IPS-18c (cell line): Measurements from ENCODE around the gene RBM44.
"Not testable (repeated sequence)": the region's sequence is repeated elsewhere in the genome, so short reads cannot be mapped to it uniquely, and the experiment has no call there.

ENCODE experiments used
- H3K4me3 ChIP-seq: 2 replicates; pipeline ENCODE4 v1.7.0; 2013; ENCODE audit warnings: low read depth, mild to moderate bottlenecking, low read length, moderate library complexity; ENCODE audit not compliant: insufficient read depth
- H3K9me3 ChIP-seq: one replicate; pipeline ENCODE4 v1.6.1; 2013; ENCODE audit warnings: mild to moderate bottlenecking, low read length, moderate library complexity; ENCODE audit not compliant: control insufficient read depth, insufficient read depth

Gene RBM44, protein sequence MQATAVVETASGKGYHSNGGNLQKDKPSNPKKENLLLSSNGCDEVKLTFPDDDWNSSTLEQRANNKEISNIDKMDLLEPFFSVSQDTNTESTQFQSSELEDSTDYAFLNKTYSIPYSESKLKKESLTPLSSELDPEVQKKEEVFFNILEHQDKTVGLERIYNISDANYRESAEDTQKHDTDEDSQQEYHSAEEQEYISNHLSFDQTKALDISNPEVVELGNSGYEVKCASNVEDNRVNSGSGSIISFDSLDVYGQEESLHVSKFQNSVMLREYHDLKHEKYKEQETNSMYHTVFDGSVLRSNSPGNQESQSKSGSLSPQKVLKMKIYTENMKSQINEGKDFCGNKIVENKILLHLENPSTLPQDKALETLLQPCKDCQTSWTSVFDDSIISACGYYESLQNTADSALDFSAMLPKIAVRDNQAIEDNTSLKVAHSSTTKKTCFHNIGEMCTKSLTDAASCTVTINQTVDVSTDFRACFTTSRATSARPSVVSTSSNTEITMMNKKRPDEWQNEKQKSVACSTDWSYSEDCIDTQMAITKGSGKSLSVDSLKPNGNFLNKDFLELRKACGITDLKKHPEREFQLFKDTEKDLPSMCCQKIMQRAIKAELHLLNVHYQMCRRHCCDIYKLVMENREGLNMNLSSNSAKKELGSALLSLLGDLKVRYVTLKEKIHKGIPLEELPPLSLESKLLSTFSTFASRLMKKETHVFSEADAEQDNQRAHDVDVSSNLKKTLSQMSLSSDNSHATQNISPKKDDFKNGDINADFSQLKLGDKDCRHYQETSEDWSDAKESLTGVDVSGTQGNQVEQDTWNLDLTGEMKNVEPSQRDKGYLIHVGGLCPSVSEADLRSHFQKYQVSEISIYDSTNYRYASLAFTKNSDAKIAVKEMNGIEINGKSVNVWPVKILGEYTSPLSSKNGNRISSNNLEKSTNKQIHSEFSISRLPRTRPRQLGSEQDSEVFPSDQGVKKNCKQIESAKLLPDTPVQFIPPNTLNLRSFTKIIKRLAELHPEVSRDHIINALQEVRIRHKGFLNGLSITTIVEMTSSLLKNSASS

DNA sequence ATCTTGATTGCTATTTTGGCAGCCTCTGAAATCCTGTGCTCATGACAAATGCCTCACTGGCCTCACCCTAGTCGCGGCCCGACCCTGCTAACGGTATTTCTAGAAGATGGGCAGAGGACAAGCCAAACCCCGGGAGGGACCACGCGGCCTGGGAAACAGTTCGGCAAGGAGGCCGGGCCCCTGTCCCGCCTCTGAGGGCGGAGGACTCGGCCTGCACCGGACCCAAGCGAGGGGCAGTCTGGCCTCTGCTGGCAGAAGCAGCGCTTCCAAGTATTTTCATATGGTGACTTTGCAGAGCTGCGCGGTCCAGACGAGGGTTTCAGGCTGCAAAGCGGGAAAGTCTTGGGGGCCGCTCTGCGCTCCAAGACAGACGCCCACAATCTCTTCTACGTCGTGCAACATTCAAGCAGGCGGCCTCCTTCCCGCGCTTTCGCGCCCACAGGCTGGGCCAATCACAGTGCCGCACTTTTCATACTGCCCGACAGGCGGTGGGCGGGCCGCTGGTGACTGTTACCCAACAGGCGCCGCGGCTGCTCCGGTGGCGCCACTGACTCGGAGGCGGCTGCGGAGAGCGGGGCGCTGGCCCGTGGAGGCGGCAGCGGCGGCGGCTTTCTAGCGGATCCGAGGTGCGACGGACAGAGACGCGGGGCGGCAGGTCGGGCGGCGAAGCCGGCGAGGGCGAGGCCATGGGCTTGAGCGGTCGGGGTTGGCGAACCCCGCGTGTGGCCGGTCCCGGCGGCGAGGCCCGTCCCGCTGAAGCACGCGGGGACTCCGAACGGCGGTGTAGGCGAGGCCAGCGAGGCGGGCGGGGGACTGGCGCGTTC is at the start of gene RBM44:
Gene RBM44 (plus strand): TSS at position 544 of the 824 bp plus-strand sequence. CDS start 14,831 bp downstream, outside the sequence.
- Histone ChIP-seq H3K9me3 (no peaks in the 10 kb centered on the region), H3K4me3 (no peak within 1 kb of the TSS)

DNA sequence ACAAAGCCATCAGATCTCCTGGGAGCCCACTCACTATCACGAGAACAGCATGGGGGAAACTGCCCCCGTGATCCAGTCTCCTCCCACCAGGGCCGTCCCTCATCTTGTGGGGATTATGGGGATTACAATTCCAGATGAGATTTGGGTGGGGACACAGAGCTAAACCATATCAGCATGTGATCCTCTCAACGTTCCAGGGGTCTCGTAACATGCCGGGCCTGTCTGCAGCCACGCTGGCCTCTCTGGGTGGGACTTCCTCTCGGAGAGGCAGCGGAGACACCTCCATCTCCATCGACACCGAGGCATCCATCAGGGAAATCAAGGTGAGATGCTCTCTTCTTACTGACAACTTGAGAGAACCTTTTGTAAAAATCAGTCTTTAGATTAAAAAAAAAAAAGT is 49.6 kb upstream of the RBM44 start:
- no peak overlapping the region for H3K4me3 ChIP-seq

DNA sequence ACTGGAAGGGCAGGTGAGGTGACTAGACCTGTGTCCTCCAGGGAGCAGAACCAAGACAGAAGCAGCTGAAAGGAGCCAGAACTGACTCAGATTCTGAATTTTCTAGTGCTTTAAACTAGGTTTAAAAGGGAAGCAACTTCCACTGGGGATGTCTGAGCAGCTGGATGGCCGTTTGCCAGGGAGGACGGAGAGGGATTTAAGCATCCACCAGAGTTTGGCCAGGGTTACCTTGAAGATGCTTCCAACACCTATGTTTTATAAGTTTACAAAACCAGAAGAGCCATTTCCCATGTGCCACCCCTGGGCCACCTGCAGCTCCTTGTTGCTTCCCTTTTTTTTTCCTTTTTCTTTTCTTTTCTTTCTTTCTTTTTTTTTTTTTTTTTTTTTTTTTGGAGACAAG is 48.6 kb upstream of the RBM44 start:
- H3K9me3 ChIP-seq: no peaks in the 10 kb centered on the region

More for the DNA sequence above, 49.6 kb upstream of the RBM44 start:
- H3K9me3 ChIP-seq: no peaks in the 10 kb centered on the region

DNA sequence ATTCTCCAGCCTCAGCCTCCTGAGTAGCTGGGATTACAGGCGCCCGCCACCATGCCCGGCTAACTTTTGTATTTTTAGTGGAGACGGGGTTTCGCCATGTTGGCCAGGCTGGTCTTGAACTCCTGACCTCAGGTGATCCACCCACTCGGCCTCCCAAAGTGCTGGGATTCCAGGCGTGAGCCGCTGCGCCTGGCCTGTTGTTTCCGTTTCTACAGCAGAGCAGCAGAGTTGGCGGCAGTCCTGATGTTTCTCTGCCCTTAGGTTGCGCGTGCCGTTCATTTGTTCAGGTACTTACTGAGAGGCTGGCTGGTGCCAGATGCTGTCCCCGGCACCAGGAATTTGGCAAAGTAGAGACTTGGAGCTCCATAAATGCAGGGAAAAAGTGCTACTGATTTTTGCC is 48.1 kb upstream of the RBM44 start:
- H3K4me3 ChIP-seq, H3K9me3 ChIP-seq: not testable (repeated sequence)

More for the DNA sequence above, 48.6 kb upstream of the RBM44 start:
- H3K4me3 ChIP-seq: no peak overlapping the region

DNA sequence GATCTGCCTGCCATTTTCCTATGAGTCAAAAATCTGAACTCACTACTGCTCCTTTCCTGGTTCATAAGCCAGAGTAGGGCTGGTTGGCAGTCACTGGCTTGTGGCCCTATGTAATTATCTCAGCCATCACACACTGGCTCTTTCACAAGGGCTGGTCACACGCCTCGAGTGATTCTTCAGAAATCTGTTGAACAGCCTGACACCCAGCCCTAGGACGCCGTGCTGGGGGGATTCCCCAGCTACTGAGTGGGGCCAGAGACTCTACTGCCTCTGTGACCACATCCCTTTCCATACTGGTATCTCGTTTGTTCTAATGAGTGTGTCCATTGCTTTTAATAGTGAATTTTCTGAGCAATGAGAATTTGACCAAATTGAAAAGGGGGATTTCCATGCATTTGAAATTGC is 45.8 kb upstream of the RBM44 start:
- Histone ChIP-seq H3K4me3 (no peak overlapping the region), H3K9me3 (no peaks in the 10 kb centered on the region)

DNA sequence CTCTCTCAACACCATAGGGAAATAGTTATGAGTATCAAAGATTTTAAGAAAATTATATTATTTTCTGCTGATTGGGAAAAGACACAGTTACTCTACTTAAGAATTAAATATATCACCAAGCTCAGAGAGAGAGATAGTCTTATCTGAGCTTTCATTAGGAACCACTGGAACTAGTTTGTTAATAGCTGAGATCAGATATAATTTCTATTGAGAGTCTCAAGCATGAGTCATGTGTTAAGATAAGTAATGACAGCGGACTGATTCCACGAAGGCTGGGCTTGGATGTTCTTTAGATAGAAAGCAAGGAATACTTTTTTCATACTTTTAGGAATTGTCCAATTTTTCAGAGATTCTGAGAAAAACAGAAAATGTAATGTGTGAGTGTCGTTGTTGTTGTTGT is 44.4 kb upstream of the RBM44 start:
- H3K9me3 ChIP-seq: no peaks in the 10 kb centered on the region
- no peak overlapping the region for H3K4me3 ChIP-seq

DNA sequence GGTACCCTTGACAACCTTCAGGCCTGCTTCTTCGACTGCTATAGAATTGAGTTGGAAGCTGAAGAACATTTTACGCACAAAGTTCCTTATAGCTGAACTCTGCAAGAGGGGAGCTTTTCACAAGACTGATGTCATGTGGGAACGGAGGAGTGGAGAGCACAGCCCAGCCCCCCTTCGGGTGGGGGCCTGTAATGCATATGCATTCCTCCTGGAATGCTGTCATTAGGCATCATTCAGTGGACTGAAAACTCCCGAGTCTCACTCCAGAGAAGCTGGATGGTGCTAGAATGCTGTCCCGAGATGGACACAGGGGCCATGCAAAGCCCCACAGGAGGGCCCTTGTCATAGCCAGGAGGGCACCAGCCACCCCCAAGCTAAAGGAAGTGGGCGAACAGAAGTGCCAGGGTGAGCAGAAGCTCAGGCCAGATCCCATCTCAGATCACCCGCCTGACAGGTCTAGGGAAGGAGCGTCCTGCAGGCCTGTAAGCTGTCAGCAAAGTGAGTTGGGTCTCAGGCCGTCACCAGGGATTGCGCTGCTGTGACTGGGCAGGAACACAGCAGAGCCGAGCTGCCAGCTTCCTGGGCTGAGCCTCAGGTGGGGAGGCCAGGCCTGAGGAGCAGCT is 43.8 kb upstream of the RBM44 start:
- H3K4me3 ChIP-seq: no peak overlapping the region

DNA sequence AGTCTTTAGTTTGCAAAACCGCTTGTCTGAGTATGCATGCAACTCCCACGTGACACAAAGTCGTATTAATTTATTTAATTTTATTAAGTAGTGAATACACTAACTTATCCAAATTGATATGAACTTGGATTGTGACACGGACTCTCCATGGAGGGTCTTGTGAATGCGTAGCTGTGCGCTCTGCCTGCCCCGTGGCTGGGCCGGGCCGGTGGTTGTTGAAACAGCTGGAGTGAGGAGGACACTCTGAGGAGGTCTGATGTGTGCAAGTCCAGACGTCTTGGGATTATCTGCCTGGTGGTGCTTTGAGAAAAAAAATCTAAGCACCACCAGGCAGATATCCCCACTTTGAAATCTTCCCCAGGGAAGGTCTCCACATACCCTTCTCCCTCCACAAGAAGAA is 41.0 kb upstream of the RBM44 start:
- Histone ChIP-seq H3K4me3 (no peak overlapping the region), H3K9me3 (no peaks in the 10 kb centered on the region)

More for the DNA sequence above, 43.8 kb upstream of the RBM44 start:
- H3K9me3 ChIP-seq: no peaks in the 10 kb centered on the region

DNA sequence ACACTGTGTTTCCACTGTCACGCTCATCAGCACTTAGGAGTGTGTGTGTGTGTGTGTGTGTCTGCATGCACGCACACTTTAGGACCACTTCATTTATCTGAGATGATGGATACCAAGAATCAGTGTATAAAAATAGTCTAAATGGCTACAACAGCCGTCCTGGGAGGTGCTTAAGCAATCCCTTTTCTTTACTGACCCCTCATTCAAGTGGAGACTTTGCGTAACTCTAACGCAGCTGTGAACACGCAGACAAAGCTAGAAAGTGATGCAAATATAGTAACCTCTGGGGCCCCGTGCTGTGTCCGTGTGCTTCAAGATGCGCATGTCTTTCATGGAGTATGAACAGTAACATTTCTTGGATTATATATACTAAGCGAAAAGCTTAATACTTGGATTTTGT is 40.4 kb upstream of the RBM44 start:
- Histone ChIP-seq H3K9me3 (no peaks in the 10 kb centered on the region), H3K4me3 (no peak overlapping the region)

DNA sequence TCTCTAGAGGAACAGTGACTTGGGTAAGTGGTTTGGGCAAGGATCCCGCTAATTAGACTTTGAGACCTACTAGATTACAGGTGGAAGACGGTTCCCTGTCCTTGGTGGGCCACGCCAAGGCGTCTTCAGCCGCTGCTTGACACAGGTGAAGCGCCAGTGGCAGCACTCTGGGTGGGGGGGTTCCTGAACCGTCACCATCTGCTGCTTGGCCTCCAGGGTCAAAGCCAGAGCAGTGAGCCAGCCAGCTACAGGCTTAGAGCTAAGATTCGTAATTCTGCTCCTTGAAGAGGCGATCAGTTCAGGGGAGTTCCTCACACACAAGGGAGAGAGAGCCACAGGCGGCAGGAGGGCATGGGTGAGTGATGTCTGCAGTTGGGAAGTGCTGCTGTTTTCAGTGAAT is 39.4 kb upstream of the RBM44 start:
- Histone ChIP-seq H3K9me3 (no peaks in the 10 kb centered on the region), H3K4me3 (no peak overlapping the region)

DNA sequence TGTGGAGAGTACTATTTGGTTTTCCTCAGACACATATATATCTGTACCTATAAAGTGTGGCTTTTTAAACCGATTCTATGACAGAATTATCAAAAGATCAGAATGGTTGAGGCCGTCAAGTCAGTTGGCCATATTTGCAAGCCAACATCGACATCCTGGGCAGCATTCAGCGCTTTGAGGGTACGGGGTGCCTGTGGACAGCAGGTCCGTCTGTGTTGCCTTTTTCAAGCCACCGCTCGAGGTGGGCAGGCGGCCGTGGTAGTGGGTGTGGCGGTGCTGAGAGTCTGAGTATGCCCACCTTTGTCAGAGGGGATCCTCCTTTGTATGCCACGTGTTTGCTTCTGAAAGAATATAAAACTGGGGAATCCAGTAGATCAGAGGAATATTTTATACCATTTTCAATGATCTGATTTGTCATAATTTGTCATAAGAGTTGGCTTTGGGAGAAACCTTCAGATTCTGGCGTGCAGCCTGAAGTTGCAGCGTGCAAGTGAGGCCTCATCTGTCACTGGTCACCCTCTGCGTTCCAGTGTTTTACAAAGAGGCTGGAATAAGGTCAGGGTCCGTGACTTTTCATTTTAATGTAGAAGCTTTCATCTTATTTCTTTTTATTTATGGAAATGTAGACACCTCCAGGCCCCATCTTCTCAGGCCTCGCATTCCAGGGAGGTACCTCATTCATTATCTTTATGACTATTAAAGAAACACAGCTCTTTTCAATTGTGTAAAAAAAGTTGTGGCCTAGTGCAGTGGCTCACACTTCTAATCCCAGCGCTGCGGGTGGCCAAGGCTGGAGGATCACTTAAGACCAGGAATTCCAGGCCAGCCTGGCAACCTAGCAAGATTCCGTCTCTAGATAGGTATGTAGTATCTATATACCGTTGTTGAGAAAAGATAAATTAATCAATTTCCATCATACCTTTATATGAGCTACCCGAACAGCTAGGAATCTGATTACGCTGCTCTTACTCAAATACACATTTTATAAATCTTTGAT is 37.8 kb upstream of the RBM44 start:
- Histone ChIP-seq H3K4me3 (no peak overlapping the region), H3K9me3 (no peaks in the 10 kb centered on the region)

DNA sequence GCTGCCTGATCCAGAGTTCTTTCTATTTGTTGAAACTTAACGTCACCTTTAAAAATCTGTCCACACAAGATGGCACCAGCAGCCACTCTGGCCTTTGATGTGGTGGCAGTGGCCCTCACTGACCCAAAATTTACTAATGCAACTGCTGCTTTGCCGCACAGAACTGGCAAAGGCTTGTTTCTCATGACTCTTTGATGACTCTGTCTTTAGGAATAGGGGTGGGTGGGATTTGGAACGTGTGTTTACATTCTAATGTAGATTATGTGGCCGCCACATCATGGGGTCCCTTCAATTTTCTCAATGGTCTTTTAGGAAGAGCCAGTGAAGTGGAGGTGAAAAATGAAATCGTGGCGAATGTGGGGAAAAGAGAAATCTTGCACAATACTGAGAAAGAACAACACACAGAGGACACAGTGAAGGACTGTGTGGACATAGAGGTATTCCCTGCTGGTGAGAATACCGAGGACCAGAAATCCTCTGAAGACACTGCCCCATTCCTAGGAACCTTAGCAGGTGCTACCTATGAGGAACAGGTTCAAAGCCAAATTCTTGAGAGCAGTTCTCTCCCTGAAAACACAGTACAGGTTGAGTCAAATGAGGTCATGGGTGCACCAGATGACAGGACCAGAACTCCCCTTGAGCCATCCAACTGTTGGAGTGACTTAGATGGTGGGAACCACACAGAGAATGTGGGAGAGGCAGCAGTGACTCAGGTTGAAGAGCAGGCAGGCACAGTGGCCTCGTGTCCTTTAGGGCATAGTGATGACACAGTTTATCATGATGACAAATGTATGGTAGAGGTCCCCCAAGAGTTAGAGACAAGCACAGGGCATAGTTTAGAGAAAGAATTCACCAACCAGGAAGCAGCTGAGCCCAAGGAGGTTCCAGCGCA is 36.0 kb upstream of the RBM44 start:
- not testable (repeated sequence) for H3K4me3 ChIP-seq

DNA sequence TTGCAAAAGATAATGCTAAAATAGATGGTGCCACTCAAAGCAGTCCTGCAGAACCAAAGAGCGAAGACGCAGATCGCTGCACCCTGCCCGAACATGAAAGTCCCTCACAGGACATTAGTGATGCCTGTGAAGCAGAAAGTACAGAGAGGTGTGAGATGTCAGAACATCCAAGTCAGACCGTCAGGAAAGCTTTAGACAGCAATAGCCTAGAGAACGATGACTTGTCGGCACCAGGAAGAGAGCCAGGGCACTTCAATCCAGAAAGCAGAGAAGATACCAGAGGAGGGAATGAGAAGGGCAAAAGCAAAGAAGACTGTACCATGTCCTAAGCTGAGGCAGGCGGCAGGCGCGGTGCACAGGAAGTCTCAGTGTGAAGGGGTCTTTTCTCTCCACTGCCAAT is 34.8 kb upstream of the RBM44 start:
- H3K4me3 ChIP-seq: no peak overlapping the region

More for the DNA sequence above, 36.0 kb upstream of the RBM44 start:
- H3K9me3 ChIP-seq: not testable (repeated sequence)

DNA sequence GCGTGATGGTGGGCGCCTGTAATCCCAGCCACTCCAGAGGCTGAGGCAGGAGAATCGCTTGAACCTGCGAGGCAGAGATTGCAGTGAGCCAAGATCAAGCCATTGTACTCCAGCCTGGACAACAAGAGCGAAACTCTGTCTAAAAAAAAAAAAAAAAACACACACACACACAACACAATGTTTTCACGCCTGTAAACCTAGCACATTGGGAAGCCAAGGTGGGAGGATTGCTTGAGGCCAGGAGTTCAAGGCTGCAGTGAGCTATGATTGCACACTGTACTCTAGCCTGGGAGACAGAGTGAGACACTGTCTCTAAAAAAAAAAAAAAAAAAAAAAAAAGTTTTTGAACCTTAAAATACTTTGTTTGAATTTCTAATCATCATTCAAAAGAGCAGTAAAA is 33.5 kb upstream of the RBM44 start:
- H3K9me3 ChIP-seq, H3K4me3 ChIP-seq: not testable (repeated sequence)

More for the DNA sequence above, 34.8 kb upstream of the RBM44 start:
- H3K9me3 ChIP-seq: no peaks in the 10 kb centered on the region

DNA sequence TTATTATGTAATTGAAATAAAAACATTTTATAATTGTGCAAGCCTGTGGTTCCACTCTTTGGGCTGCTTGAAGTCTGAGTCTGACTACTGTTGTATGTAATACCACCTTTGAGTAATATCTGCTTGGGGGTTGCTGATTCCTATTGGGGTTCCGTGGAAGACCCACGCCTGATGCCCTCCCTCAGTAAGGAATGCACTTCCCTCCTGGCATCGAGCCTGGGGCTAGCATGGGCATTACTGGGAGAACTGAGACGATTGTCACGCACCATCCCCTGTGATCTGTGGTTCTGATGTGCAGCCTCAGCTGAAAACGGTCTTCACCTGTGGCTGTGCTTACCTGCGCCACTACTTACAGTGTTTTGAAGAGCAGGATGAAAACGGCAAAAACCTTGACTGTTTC is 32.7 kb upstream of the RBM44 start:
- Histone ChIP-seq H3K4me3 (no peak overlapping the region), H3K9me3 (no peaks in the 10 kb centered on the region)
